ENCODE results near the gene SCGB1C2.

SCGB1C2 gene

GRCh38 chr17:178292-179065 lies 41.1 kb downstream of the SCGB1C2 start:
- no peak overlapping the region for H3K4me3 ChIP-seq (ENCODE audit: low read length)
- no peak for TF ChIP-seq CTCF (conservative IDR thresholded peaks at IDR 0.05; ENCODE audit: low read length)

GRCh38 chr17:179066-179432 lies 41.7 kb downstream of the SCGB1C2 start:
- DNase-seq (ENCODE audit: low read depth), result no peak
- no peak for TF ChIP-seq CTCF (conservative IDR thresholded peaks at IDR 0.05; ENCODE audit: low read length)
- H3K4me3 ChIP-seq (ENCODE audit: low read length), result no peak overlapping the region

More at GRCh38 chr17:178292-179065, 41.1 kb downstream of the SCGB1C2 start:
- no peak for DNase-seq (ENCODE audit: low read depth)

GRCh38 chr17:179781-180380 lies 42.5 kb downstream of the SCGB1C2 start:
- DNase-seq (ENCODE audit: low read depth), result no peak
- H3K4me3 ChIP-seq (ENCODE audit: low read length), result no peak overlapping the region
- no peak for TF ChIP-seq CTCF (conservative IDR thresholded peaks at IDR 0.05; ENCODE audit: low read length)

- DNase-seq (ENCODE audit: low read depth), result no peak
- no peak overlapping the region for H3K4me3 ChIP-seq (ENCODE audit: low read length)
Measured at GRCh38 chr17:180381-181244, 43.2 kb downstream of the SCGB1C2 start.

GRCh38 chr17:181245-182049 lies 44.1 kb downstream of the SCGB1C2 start, which contains the start of gene DOC2B:
Gene DOC2B (minus strand): TSS chr17:181650. CDS start chr17:181479, 171 bp downstream.
- DNase-seq (ENCODE audit: low read depth), result peak; percentile 22
- H3K4me3 ChIP-seq (ENCODE audit: low read length), result no peak within 1 kb of the TSS
- TF ChIP-seq CTCF (conservative IDR thresholded peaks at IDR 0.05; ENCODE audit: low read length), result no peak

More at GRCh38 chr17:180381-181244, 43.2 kb downstream of the SCGB1C2 start:
- no peak for TF ChIP-seq CTCF (conservative IDR thresholded peaks at IDR 0.05; ENCODE audit: low read length)

- no peak for DNase-seq (ENCODE audit: low read depth)
- TF ChIP-seq CTCF (conservative IDR thresholded peaks at IDR 0.05; ENCODE audit: low read length), result no peak
- no peak overlapping the region for H3K4me3 ChIP-seq (ENCODE audit: low read length)
Measured at GRCh38 chr17:182050-182751, 44.8 kb downstream of the SCGB1C2 start.
